ENCODE data around the gene GPS1.
"Not testable (repeated sequence)": the region's sequence is repeated elsewhere in the genome, so short reads cannot be mapped to it uniquely, and the experiment has no call there.

The GPS1 gene

GRCh38 chr17:82028966-82029365, 22.7 kb upstream of the GPS1 start:
- DNase-seq (ENCODE audit: low spot score): no peak

- DNase-seq (ENCODE audit: low spot score): no peak
These were observed 22.3 kb upstream of the GPS1 start for GRCh38 chr17:82029391-82029790.

DNA sequence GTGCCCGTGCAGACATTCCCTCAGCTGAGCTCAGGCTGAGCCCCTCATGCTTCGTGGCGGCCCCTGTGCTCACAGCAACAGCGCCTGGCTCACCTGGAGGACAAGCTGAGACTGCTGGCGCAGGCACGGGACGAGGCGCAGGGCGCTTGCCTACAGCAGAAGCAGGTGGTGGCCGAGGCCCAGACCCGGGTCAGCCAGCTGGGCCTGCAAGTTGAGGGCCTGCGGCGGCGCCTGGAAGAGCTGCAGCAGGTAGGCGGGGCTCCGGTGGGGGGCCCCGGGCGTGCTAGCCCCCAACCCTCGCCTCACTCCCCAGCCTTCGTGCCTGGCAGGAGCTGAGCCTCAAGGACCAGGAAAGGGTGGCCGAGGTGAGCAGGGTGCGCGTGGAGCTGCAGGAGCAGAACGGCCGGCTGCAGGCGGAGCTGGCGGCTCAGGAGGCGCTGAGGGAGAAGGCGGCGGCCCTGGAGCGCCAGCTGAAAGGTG, 21.7 kb upstream of the GPS1 start:
- no peak for DNase-seq (ENCODE audit: low spot score)

DNA sequence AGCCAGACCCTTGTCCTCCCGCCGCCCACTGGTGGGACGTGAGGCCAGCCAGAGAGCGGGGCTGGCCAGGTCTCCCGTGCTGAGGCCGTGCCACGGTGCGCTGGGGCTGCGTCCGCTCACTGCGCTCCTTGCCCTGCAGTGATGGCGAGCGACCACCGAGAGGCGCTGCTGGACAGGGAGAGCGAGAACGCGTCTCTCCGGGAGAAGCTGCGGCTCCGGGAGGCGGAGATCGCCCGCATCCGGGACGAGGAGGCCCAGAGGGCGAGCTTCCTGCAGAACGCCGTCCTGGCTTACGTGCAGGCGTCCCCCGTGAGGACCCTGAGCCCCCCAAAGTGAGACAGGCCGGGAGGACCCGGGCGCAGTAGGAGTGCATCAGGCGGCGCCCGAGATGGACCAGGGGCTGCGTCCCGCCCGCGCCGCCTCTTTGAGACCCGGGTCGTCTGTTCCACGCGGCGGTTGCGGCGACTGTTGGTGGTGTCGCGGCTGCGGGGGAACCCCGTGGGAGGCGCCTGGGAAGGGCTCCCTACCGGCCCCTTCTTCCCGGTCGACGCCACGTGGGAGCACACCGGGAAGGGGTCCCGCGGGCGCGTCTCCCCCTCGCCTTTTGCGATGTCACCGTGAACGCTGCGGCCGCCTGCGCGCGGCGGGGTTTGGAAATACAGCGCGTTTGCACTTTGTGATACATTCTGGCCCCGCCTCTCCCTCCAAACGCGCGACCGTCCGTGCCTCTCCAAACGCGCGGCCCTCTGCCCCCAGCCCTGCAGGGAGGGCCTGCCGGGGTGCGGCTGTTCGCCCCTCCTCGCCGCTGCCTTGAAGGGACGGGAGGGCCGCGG, 21.0 kb upstream of the GPS1 start:
- DNase-seq (ENCODE audit: low spot score): peak; percentile 86

- no peak for DNase-seq (ENCODE audit: low spot score)
These were observed 20.3 kb upstream of the GPS1 start, which contains the start of gene RAC3 for GRCh38 chr17:82031303-82031884. Gene RAC3 (plus strand): TSS chr17:82031678. CDS start chr17:82031762, 84 bp downstream.

DNA sequence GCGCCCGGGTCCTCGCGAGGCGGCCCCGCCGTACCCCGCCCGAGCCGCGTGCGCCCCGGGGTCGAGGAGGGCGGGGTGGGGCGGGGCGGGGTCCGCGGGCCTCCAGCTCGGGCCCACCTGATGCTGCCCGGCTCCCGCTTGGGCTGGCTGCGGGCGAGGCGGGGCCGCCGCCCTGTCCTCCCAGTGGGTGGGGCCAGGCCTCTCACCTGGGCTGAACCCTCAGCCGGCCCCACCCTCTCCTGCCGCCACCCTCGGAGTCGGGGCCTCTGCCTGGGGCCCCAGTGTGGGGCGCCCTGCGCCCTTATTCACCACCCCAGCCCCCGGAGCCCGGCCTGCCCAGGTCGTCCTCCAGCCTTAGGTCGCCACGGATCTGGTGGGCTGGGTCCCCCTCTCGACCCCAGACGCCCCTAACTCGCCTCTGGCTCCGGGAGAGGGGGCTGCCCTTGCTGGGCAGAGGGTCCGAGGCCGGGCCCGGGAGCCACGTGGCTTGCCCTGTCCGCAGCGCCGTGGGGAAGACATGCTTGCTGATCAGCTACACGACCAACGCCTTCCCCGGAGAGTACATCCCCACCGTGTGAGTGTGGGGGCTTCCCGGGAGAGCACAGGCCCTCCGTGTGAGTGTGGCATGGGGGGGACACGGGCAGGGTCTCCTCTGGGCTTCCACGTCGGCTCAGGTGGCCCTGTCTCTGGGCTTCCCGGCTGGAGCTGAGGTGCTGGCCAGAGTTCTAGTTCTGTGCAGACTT, 19.6 kb upstream of the GPS1 start:
- no peak for DNase-seq (ENCODE audit: low spot score)

- DNase-seq (ENCODE audit: low spot score): no peak
These were observed 18.2 kb upstream of the GPS1 start for GRCh38 chr17:82033359-82034085.

- DNase-seq (ENCODE audit: low spot score): no peak
These were observed 17.2 kb upstream of the GPS1 start for GRCh38 chr17:82034371-82035011.

DNA sequence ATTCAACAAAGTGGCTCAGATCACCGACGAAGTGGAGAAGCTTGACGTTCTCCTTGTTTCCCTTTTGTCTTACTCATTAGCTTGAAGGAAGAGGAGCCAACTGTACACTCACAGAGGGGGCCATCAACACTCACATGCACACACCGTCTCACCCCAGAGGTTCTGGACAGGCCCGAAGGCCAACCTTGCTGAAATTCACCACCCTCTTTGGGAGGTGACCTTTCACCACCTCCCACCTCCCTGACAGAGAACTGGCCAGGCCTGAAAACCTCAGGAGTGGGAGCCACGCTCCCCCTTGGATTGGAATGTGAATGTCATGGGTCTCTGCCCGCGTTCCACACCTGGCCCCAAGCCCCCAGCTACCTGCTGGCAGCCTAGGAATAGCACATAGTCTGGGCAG, 16.2 kb upstream of the GPS1 start:
- no peak for DNase-seq (ENCODE audit: low spot score)

DNA sequence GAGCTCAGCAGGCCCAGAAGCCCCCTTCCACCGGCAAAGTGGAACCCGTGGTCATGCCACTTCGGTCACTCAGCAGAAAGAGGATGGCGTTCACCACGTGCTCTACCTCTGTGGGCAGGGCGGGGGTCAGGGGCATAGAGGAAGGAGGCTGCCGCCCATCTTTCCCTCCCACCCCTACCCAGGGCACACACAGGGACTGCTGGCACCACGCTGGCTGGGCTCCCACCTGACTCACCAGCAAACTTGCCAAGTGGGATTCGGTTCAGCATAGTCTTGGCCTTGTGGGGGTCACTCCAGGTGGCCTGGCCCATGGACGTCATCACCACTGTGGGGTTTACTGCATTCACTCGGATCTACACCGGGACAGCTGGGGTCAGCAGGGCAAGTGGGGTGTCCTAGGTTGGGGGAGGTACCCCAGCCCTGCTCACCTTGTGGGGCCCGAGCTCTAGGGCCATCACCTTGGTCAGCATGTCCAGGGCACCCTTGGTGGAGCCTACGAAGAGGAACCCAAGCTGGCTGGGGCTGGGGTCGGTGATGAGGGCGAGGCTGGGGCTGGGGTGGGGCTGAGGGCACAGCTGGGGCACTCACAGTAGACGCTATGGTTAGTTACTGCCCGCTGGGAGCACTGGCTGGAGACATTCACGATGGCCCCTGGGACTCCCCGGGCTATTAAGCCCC, 15.6 kb upstream of the GPS1 start:
- DNase-seq (ENCODE audit: low spot score): no peak

GRCh38 chr17:82036634-82037091, 15.0 kb upstream of the GPS1 start:
- no peak for DNase-seq (ENCODE audit: low spot score)

DNA sequence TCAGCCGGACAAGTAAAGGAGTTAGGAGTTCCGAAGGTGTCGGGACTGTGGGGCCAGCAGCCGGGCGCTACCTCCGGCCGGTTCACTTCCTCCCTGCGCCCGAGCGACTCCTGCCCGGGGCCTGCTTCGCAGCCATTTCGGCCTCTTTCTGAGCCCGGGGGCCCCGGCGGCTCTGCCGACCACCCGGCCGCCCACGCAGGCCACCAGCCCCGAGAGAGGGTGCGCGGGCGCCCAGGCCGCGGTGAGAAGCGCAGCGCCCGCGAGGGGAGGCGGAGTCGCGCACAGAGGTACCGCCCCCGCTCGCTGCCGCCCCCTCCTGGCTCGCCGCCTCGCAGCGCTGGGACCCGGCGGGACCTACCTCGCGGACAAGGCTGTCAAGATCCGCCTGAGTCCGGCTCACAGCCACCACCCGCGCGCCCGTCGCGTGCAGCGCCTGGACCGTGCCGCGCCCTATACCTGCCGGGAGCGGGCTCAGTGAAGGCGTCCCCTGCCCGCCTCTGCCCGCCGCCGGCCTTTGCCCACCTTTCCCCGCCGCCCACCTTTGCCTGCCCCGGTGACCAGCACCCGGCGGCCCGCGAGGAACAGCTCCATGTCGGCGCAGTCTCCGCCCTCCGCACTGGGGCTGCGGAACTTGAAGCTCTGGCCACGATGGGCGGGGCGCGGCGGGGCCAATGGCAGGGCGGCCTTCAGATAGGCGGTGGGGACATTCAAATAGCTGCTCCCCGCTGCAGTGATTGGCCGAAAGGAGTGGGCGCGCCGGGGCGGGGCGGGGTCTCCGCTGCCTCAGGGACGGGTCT, 14.4 kb upstream of the GPS1 start, which contains the start of gene DCXR:
Gene DCXR, minus strand, starts transcription at position 606 of the 797 bp plus-strand sequence. Its CDS starts 15 bp downstream, at position 591.
- DNase-seq (ENCODE audit: low spot score): peak; percentile 99

DNA sequence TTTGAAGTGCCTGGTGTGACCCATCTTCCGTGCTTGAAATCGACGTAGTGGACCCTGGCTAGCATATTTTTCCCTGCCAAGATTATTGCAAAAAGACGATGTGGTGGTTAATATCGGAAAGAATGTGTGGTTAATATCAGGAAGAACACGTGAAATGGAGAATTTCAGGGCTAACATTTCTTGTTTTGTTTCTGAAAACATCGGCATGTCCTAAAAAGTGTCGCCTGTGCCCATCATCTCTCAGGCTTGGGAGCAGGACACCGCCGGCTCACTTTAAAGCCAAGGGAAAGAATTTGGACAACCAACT, 13.9 kb upstream of the GPS1 start:
- DNase-seq (ENCODE audit: low spot score): no peak

DNA sequence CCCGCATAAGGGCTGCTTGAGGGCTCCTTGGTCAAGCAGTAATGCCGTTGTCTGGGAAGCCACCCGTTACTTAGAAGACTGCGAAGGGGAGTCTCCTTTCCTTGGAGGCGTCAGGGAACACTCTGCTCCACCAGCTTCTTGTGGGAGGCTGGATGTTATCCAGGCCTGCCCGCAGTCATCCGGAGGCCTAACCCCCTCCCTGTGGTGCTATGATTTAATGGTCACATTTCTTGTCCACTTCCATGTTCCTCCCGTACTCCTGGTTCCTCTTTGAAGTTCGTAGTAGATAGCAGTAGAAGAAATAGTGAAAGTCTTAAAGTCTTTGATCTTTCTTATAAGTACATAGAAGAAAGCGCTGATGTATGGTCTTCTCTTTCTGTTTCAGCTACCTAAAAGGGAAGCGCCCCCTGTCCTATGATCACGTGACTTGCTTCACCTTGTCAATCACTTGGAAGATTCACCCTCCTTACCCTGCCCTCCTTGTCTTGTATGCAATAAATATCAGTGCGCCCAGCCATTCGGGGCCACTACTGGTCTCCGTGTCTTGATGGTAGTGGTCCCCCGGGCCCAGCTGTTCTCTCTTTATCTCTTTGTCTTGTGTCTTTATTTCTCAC, 12.8 kb upstream of the GPS1 start:
- DNase-seq (ENCODE audit: low spot score): not testable (repeated sequence)

DNA sequence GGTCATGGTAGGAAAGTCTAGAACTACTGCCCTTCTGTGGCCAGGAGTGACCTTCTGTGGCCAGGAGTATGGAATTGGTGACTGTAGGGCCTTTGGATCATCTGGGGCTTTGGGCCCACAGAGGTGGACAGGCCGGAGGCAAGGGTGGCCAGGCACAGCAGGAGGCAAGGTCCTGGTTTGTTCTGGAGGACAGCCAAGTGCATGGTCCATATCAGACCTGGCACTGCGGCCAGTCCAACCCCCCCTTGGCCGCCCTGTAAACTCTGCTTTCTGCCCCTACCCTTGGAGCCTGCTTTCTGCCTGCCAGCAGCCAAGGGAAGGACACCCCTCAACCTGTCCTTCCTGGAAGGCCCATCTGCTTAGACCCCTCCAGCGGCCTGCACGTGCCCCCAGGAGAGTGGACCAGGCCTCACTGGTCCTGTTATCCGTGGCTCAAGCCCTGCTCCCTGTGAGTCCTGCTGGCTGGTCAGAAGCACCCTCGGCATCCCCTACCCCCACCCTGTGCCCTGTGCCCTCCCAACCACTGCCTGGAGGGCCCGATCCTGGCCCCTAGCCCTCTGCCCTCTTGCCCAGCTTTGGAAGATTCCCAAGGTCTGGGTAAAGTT, 11.9 kb upstream of the GPS1 start:
- DNase-seq (ENCODE audit: low spot score): no peak

- no peak for DNase-seq (ENCODE audit: low spot score)
These were observed 10.4 kb upstream of the GPS1 start for GRCh38 chr17:82041144-82041814.

- no peak for DNase-seq (ENCODE audit: low spot score)
These were observed 9.0 kb upstream of the GPS1 start for GRCh38 chr17:82042649-82043048.

DNA sequence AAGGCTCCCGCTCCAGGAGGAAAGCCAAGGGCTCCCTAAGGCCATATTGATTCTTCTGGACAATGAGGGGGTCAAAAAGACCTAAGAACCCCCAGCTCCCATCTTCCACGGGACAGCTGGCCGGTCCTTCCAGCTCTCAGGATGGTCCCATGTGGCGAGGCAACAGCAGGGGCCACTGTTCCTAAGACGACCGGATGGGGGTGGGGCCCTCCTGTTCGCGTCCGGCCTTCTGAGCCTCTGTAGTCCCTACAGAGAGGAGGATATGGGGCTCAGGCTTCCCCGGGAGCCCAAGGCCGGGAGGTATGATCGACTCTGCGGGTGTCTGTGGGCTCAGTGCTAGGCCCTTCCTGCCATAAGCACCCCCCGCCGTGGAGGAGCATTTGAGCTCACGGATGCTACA, 8.2 kb upstream of the GPS1 start:
- no peak for DNase-seq (ENCODE audit: low spot score)

Measured in Ammon's horn (tissue), 1 donor.